C4-2B (cell line): ENCODE measurements around the gene CNTN4.

Experiments
- H3K27ac ChIP-seq: fragments of 450-650 bp; 2 replicates; pipeline ENCODE4 v1.5.1; 2017
- ZFX ChIP-seq: fragments of 450-650 bp; IDR thresholded peaks from 2 replicates; pipeline ENCODE4 v1.6.1; 2017
- TF ChIP-seq, protein P1 (sequence below): fragments of 450-650 bp; conservative IDR thresholded peaks from 2 replicates; pipeline ENCODE4 v1.5.1; 2017; ENCODE audit warnings: mild to moderate bottlenecking

Gene CNTN4

DNA sequence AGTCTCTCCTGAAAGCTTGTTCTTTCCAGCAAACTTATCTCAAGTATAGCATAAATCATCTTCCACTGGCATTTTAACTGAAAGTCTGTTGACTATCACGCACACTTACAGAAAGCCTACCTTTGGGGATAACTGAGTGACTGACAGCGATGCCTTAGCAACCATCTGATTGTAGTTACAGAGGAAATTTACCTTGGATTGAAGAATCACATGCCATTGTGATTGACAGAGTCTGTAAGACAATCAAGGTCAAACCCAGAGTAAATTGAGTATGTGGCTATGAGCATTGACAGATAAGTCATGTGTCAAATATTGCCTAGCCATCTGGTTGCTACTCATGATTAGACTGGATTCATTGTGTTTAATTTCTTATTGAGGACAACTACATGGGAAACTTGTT is 82.0 kb downstream of the CNTN4 start:
- H3K27ac ChIP-seq, result no peak overlapping the region
- TF ChIP-seq, protein P1, sequence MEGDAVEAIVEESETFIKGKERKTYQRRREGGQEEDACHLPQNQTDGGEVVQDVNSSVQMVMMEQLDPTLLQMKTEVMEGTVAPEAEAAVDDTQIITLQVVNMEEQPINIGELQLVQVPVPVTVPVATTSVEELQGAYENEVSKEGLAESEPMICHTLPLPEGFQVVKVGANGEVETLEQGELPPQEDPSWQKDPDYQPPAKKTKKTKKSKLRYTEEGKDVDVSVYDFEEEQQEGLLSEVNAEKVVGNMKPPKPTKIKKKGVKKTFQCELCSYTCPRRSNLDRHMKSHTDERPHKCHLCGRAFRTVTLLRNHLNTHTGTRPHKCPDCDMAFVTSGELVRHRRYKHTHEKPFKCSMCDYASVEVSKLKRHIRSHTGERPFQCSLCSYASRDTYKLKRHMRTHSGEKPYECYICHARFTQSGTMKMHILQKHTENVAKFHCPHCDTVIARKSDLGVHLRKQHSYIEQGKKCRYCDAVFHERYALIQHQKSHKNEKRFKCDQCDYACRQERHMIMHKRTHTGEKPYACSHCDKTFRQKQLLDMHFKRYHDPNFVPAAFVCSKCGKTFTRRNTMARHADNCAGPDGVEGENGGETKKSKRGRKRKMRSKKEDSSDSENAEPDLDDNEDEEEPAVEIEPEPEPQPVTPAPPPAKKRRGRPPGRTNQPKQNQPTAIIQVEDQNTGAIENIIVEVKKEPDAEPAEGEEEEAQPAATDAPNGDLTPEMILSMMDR, result no peak
- TF ChIP-seq ZFX, result no peak

DNA sequence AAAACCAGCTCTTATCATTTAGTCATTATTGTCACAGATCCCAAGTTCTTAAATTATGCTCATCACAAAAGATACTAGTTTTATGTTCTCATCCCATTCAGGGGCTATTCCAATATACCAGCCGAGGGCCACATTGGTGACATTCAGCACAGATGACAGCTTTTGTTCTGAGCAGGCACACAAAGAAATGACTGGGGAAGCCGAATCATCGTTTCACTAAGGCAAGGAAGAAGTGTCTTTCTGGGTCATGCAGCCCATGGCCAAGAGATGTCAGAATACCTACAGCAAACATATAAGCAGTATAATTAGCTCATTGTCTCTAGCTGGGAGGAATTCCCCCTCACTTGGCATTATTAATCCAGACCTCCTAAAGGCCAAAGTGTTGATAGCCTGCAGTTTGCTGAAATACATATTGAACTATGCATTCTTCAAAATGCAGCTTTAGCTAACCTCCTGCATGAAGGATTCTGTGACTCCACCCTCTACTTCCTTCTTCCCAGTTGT is 100.2 kb downstream of the CNTN4 start:
- TF ChIP-seq, protein P1, result no peak
- no peak for TF ChIP-seq ZFX
- H3K27ac ChIP-seq, result no peak overlapping the region

DNA sequence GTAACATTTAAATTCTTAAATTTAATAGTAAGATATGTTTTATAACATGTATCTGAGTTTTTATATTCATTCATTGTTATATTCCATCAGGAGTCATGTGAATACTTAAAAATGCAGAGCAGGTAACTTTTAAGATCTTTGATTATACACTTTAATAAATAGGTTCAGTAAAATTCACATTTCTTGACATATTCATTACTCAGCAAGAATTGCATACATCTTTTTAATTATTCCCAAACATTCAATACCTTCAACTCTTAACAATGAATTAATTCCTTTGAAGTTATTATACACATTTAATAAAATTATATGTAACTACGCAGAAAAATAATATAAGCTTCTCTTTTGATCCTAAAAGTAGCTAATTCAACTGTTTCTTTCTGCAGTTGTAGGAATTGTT is 105.4 kb downstream of the CNTN4 start:
- H3K27ac ChIP-seq, result no peak overlapping the region
- TF ChIP-seq, protein P1, result no peak
- TF ChIP-seq ZFX, result no peak

DNA sequence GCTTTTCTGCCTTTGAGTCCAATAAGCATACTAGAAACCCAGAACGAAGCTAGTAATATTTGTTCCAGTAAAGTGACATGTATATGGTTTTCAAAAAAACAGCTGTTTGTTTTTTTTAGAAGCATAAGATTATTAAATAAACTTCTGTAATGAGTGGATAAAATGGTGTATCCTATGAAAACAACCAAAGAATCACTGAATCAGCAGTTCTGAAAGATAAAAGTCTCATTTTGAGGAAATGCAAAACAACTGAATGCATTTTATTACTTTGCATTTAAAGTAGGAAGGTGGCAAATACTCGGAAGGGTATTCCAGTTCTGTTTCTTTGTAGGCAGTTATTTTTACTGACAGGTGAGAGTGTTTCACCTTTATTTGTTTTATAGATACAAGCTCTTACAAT is 107.0 kb downstream of the CNTN4 start:
- H3K27ac ChIP-seq, result no peak overlapping the region
- no peak for TF ChIP-seq ZFX

DNA sequence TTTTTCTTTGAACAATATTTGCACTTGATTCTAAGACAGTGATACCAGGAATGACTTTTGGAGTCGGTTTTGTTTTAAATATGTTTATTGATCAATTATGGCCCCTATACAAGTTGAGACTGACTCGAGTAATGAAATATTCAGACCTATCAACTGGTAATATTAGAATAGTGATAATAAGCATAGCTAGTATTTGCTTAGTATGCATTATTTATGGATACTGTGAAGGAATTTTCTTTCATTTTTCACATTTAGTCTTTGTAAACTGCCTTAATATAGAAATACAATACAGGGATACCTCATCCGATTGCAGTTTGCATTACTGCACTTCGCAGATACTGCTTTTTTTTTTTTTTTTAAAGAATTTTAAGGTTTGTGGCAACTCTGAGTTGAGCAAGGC is 107.9 kb downstream of the CNTN4 start:
- H3K27ac ChIP-seq, result no peak overlapping the region
- TF ChIP-seq, protein P1, result no peak
- TF ChIP-seq ZFX, result no peak

DNA sequence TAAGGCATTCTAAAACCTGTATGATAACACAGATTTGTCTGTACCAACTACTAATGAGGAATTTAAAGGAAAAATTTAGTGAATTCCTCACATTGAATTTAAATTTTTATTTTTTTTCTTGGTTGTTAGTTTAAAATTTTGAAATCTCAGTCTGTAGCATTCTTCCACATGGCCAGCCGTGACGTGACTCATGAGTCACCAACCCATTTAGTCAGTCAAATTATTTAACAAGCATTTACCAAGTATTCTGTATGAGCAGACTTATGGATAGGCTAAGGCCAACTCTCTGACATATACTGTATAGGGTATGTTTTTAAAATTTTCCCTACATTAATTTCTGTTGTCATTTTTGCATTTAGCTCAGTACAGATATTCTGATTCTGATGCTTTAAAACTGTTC is 112.9 kb downstream of the CNTN4 start:
- TF ChIP-seq, protein P1, result no peak
- no peak for TF ChIP-seq ZFX
- no peak overlapping the region for H3K27ac ChIP-seq

DNA sequence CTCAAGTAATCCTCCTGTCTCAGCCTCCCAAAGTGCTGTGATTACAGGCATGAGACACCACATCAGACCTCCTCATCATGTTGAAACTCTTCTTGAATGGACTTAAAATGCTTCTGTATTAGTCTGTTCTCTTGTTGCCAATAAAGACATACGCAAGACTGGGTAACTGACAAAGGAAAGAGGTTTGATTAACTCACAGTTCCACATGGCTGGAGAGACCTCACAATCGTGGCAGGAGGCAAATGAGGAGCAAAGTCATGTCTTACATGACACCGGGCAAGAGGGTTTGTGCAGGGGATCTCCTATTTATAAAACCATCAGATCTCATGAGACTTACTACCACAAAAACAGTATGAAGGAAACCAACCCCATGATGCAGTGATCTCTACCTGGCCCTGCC is 113.5 kb downstream of the CNTN4 start:
- no peak for TF ChIP-seq ZFX
- TF ChIP-seq, protein P1, result no peak

DNA sequence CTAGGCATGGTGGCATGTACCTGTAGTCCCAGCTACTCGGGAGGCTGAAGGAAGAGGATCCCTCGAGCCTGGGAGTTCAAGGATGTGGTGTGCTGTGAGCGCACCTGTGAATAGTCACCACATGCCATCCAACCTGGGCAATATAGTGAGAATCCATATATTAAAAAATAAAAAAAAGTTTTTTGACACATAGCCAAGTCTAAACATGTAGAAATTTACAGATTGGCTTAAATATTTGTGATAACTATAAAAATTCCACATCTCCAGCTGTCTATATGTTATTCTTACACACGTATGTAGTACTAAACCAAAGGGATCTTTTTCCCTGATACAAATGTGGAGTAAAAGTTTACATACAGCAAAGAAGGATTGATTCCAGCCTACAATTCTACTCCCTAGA is 119.7 kb downstream of the CNTN4 start:
- no peak overlapping the region for H3K27ac ChIP-seq
- TF ChIP-seq, protein P1, result no peak
- no peak for TF ChIP-seq ZFX

More for the DNA sequence above, 113.5 kb downstream of the CNTN4 start:
- no peak overlapping the region for H3K27ac ChIP-seq
